Keratinocyte (primary cell): ENCODE data around the gene TMED7.
"Not testable (repeated sequence)": the region's sequence is repeated elsewhere in the genome, so short reads cannot be mapped to it uniquely, and the experiment has no call there.

Experiments used
- EZH2 ChIP-seq: IDR thresholded peaks from one replicate; pipeline ENCODE4 v1.6.1; 2012; ENCODE audit warnings: inconsistent platforms, mild to moderate bottlenecking, low read length, moderate library complexity
- TF ChIP-seq, protein P1 (sequence below), 3 experiments: IDR thresholded peaks in 1 of 3; conservative IDR thresholded peaks in 1 of 3; optimal IDR thresholded peaks in 1 of 3; 2 replicates in 2 of 3; 3 replicates in 1 of 3; pipeline versions ENCODE3 to v1.5.1; 2011; ENCODE audit warnings: low read length in 3 of 3, mild to moderate bottlenecking in 3 of 3, moderate library complexity in 2 of 3, control low read depth in 1 of 3, inconsistent platforms in 1 of 3; ENCODE audit not compliant: insufficient read depth in 2 of 3; ENCODE audit errors: extremely low read depth in 1 of 3

DNA sequence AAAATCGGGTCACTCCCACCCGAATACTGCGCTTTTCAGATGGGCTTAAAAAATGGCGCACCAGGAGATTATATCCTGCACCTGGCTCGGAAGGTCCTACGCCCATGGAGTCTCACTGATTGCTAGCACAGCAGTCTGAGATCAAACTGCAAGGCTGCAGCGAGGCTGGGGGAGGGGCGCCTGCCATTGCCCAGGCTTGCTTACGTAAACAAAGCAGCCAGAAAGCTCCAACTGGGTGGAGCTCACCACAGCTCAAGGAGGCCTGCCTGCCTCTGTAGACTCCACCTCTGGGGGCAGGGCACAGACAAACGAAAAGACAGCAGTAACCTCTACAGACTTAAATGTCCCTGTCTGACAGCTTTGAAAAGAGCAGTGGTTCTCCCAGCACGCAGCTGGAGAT lies 48.9 kb upstream of the TMED7 start:
- TF ChIP-seq, protein P1, sequence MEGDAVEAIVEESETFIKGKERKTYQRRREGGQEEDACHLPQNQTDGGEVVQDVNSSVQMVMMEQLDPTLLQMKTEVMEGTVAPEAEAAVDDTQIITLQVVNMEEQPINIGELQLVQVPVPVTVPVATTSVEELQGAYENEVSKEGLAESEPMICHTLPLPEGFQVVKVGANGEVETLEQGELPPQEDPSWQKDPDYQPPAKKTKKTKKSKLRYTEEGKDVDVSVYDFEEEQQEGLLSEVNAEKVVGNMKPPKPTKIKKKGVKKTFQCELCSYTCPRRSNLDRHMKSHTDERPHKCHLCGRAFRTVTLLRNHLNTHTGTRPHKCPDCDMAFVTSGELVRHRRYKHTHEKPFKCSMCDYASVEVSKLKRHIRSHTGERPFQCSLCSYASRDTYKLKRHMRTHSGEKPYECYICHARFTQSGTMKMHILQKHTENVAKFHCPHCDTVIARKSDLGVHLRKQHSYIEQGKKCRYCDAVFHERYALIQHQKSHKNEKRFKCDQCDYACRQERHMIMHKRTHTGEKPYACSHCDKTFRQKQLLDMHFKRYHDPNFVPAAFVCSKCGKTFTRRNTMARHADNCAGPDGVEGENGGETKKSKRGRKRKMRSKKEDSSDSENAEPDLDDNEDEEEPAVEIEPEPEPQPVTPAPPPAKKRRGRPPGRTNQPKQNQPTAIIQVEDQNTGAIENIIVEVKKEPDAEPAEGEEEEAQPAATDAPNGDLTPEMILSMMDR (optimal IDR thresholded peaks at IDR 0.05 in 1 of 3, IDR thresholded peaks at IDR 0.05 in 1 of 3, conservative IDR thresholded peaks at IDR 0.05 in 1 of 3; ENCODE audit: extremely low read depth in 1 of 3, insufficient read depth in 2 of 3, low read length in 3 of 3): not testable (repeated sequence)
- not testable (repeated sequence) for TF ChIP-seq EZH2
